ENCODE results near the gene POLR2H.

GRCh38 chr3:184333190-184333589 lies 28.3 kb upstream of the POLR2H start:
- TF ChIP-seq, protein P1, sequence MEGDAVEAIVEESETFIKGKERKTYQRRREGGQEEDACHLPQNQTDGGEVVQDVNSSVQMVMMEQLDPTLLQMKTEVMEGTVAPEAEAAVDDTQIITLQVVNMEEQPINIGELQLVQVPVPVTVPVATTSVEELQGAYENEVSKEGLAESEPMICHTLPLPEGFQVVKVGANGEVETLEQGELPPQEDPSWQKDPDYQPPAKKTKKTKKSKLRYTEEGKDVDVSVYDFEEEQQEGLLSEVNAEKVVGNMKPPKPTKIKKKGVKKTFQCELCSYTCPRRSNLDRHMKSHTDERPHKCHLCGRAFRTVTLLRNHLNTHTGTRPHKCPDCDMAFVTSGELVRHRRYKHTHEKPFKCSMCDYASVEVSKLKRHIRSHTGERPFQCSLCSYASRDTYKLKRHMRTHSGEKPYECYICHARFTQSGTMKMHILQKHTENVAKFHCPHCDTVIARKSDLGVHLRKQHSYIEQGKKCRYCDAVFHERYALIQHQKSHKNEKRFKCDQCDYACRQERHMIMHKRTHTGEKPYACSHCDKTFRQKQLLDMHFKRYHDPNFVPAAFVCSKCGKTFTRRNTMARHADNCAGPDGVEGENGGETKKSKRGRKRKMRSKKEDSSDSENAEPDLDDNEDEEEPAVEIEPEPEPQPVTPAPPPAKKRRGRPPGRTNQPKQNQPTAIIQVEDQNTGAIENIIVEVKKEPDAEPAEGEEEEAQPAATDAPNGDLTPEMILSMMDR (IDR thresholded peaks at IDR 0.05): no peak
- TF ChIP-seq, protein P2, sequence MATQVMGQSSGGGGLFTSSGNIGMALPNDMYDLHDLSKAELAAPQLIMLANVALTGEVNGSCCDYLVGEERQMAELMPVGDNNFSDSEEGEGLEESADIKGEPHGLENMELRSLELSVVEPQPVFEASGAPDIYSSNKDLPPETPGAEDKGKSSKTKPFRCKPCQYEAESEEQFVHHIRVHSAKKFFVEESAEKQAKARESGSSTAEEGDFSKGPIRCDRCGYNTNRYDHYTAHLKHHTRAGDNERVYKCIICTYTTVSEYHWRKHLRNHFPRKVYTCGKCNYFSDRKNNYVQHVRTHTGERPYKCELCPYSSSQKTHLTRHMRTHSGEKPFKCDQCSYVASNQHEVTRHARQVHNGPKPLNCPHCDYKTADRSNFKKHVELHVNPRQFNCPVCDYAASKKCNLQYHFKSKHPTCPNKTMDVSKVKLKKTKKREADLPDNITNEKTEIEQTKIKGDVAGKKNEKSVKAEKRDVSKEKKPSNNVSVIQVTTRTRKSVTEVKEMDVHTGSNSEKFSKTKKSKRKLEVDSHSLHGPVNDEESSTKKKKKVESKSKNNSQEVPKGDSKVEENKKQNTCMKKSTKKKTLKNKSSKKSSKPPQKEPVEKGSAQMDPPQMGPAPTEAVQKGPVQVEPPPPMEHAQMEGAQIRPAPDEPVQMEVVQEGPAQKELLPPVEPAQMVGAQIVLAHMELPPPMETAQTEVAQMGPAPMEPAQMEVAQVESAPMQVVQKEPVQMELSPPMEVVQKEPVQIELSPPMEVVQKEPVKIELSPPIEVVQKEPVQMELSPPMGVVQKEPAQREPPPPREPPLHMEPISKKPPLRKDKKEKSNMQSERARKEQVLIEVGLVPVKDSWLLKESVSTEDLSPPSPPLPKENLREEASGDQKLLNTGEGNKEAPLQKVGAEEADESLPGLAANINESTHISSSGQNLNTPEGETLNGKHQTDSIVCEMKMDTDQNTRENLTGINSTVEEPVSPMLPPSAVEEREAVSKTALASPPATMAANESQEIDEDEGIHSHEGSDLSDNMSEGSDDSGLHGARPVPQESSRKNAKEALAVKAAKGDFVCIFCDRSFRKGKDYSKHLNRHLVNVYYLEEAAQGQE (IDR thresholded peaks at IDR 0.05; ENCODE audit: insufficient read depth in 1 of 2, low read depth in 2 of 2, low read length in 1 of 2): no peak

All from Panc1 (cell line).